Neuron (in vitro differentiated cells): ENCODE results near the gene SMYD4.

Experiments
- H2AFZ ChIP-seq: one replicate; pipeline ENCODE4 v1.6.1; 2013; ENCODE audit warnings: low read depth, mild to moderate bottlenecking, inconsistent platforms, low read length, moderate library complexity
- H3K27me3 ChIP-seq: one replicate; pipeline ENCODE4 v1.6.1; 2013; ENCODE audit warnings: low read length; ENCODE audit not compliant: insufficient read depth
- H3K36me3 ChIP-seq: one replicate; pipeline ENCODE4 v1.6.1; 2013; ENCODE audit warnings: low read length; ENCODE audit not compliant: insufficient read depth
- H3K4me1 ChIP-seq: one replicate; pipeline ENCODE4 v1.6.1; 2013; ENCODE audit warnings: low read length; ENCODE audit not compliant: insufficient read depth
- H3K4me3 ChIP-seq: 2 replicates; pipeline ENCODE4 v1.5.1; 2013; ENCODE audit warnings: mild to moderate bottlenecking, low read length, moderate library complexity
- H3K9me3 ChIP-seq: one replicate; pipeline ENCODE4 v1.6.1; 2013; ENCODE audit warnings: low read length

Gene SMYD4, protein sequence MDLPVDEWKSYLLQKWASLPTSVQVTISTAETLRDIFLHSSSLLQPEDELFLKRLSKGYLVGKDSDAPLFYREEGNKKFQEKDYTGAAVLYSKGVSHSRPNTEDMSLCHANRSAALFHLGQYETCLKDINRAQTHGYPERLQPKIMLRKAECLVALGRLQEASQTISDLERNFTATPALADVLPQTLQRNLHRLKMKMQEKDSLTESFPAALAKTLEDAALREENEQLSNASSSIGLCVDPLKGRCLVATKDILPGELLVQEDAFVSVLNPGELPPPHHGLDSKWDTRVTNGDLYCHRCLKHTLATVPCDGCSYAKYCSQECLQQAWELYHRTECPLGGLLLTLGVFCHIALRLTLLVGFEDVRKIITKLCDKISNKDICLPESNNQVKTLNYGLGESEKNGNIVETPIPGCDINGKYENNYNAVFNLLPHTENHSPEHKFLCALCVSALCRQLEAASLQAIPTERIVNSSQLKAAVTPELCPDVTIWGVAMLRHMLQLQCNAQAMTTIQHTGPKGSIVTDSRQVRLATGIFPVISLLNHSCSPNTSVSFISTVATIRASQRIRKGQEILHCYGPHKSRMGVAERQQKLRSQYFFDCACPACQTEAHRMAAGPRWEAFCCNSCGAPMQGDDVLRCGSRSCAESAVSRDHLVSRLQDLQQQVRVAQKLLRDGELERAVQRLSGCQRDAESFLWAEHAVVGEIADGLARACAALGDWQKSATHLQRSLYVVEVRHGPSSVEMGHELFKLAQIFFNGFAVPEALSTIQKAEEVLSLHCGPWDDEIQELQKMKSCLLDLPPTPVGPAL

DNA sequence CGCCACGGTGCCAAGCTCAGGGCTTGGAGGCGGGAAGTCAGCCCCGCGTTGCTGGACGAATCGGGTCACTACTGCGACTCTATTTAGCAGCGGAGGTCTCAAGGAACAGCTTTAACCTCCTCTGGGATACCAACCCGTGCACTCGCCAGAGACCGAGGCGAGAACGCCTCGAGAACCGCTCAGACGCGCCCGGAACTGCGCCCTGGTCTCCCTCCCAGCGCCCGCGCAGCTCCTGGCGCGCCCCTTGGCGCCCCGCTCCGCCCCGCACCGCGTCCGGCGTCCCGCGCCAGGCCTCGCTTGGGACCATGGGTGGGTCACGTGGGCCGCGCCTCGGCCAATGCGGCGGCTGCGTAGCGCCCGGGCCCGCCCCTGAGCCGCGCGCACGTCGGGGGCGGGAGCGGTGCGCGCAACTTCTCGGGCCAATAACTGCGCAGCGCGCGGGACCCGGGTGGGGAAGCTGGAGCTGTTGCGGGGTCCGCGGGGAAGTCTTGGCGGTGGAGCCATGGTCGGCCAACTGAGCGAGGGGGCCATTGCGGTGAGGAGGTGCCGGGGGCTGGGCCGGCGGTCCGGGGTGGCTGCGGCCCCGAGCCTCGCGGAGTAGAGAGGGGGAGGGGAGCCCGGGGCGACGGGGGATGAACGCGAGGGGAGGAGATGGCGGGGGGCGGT is at the start of gene SMYD4, which contains the start of gene RPA1:
TSS of gene SMYD4 (minus strand) at position 311 of the 666 bp plus-strand sequence. CDS start 1,908 bp downstream, outside the sequence.
TSS of gene RPA1 (plus strand) at position 414 of the 666 bp plus-strand sequence. CDS start at position 503, 89 bp downstream.
- peaks cover 28% of the 10 kb centered on the region for H3K36me3 ChIP-seq
- no peaks in the 10 kb centered on the region for H3K27me3 ChIP-seq
- H3K9me3 ChIP-seq = no peaks in the 10 kb centered on the region
- peak within 1 kb of the TSS; percentile 92 for H3K4me3 ChIP-seq
- H3K4me1 ChIP-seq = peaks cover 7% of the 10 kb centered on the region
- H2AFZ ChIP-seq = peak within 1 kb of the TSS; percentile 95

DNA sequence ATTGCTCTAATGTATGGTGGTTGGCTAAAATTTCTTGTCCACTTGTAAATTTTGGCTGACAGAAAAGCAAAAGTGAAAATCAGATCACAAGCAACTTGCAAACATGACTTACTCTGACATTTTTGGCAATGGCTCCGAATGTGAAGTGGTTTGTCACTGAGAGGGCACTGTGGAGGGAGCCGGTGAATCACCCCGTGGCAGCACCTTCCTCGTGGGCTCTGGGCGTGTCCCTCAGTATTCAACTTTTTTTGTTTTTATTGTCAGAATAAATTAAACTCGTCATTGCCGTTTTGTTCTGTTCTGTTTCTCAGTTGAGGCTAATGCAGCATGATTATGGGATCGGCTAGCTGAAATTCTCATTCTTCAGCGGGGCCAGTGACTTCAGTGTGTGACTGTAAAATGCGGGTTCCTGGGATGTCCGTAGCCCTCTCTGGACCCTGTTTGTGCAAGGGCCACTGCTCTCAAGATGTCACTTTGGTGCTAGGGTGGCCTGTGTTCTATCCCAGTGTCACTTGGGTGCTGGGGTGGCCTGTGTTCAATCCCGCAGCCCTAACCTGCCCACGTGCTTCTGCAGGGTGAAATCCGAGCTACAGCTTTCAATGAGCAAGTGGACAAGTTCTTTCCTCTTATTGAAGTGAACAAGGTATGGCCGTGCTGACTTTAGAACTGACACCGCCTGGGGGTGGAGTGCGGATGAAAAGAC is 48.9 kb upstream of the SMYD4 start:
- Histone ChIP-seq H3K27me3 (no peaks in the 10 kb centered on the region), H2AFZ (no peak overlapping the region), H3K36me3 (peaks cover 77% of the 10 kb centered on the region), H3K9me3 (peaks cover under 1% of the 10 kb centered on the region), H3K4me1 (peaks cover 15% of the 10 kb centered on the region), H3K4me3 (no peak overlapping the region)

DNA sequence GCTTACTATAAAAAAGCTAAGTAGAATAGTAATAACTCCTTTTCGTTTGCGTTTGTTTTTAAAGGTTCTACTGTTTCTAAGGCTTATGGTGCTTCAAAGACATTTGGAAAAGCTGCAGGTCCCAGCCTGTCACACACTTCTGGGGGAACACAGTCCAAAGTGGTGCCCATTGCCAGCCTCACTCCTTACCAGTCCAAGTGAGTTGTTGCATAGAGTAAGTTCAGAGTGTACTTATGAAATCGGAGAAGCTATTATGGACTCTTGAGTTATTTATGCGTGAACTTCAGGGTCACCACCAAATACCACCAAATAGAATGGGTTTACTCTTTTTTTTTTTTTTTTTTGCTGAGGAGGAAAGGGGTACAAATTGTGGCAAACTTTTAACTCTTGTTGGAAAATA is 45.9 kb upstream of the SMYD4 start:
- H2AFZ ChIP-seq = no peak overlapping the region
- no peak overlapping the region for H3K4me3 ChIP-seq
- no peaks in the 10 kb centered on the region for H3K27me3 ChIP-seq
- H3K4me1 ChIP-seq = peaks cover 6% of the 10 kb centered on the region
- H3K9me3 ChIP-seq = no peaks in the 10 kb centered on the region
- peaks cover 74% of the 10 kb centered on the region for H3K36me3 ChIP-seq

DNA sequence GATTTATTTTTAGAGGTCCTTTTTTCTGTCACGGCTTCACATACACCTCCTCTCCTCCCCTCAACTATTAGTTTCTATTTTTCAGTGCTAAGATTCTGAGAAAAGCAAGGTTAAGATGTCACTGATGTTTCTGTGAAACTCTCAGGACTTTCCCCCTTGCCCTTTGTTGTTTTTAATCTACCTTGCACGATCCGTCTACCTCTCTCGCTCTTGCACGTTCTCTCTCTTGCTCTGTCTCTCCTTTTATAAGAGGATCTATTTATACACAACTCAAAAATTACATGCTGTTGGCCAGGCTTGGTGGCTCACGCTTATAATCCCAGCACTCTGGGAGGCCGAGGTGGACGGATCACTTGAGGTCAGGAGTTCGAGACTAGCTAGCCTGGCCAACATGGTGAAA is 43.7 kb upstream of the SMYD4 start:
- Histone ChIP-seq H3K4me3 (no peak overlapping the region), H3K4me1 (no peaks in the 10 kb centered on the region), H3K36me3 (peaks cover 65% of the 10 kb centered on the region), H3K27me3 (no peaks in the 10 kb centered on the region), H3K9me3 (no peaks in the 10 kb centered on the region), H2AFZ (no peak overlapping the region)

DNA sequence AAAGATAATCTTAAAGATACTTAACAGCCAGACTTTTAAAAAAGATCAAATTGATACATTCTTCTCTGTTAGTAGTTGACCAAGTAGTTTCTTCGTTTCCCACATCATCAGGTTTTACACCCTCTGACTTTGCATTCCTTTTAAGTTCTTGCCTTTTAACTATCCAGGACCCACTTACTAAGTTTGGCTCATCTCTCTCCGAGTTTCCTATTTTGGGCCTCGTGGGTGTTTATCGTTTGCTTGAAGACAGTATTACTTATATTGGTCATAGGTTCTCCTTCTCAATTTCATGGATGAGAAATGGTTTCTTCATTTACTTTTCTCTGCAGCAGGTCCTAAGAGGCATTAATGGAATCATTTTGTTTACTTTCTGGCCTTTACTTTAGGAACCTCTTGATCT is 43.3 kb upstream of the SMYD4 start:
- Histone ChIP-seq H3K36me3 (peaks cover 63% of the 10 kb centered on the region), H3K9me3 (no peaks in the 10 kb centered on the region), H3K27me3 (no peaks in the 10 kb centered on the region), H3K4me1 (no peaks in the 10 kb centered on the region), H2AFZ (no peak overlapping the region), H3K4me3 (no peak overlapping the region)

DNA sequence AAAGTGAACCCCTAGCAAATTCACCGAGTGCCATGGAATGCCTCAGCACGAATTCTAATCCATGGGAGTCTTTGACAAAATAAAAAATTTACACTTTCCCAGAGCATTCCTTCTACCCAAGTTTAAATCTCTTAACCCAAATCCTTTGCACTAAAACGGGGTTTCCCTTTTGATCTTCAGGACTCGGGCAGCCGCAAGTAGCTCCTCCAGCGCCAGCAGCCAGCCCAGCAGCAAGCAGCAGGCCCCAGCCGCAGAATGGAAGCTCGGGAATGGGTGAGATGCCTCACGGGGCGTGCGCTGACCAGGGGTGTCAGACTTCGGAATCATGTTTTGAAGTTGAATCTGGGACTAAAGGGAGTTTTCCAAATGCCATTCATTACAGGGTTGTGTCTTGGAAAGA is 42.6 kb upstream of the SMYD4 start:
- Histone ChIP-seq H3K4me3 (no peak overlapping the region), H3K36me3 (peaks cover 58% of the 10 kb centered on the region), H3K9me3 (no peaks in the 10 kb centered on the region), H3K27me3 (no peaks in the 10 kb centered on the region), H2AFZ (no peak overlapping the region), H3K4me1 (no peaks in the 10 kb centered on the region)

DNA sequence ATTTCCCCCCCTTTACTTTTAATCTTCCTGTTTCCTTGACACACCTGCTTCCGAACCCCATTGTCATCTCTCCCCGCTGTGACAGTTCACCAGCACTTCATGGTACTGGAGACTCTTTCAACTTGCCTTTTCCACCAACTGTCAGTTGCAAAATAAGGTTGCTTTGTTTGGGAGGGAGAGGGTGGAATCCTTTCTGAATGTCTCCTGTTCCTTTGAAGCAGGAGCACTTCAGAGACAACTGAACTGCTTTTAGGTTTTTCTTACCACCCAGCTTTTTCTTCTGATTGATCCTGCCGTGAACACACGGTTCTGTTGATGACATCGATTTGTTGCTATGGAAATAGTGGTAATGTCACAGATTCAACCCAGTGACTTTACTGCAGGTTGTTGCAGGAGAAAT is 42.1 kb upstream of the SMYD4 start:
- H2AFZ ChIP-seq = no peak overlapping the region
- H3K36me3 ChIP-seq = peaks cover 53% of the 10 kb centered on the region
- no peaks in the 10 kb centered on the region for H3K27me3 ChIP-seq
- H3K4me1 ChIP-seq = no peaks in the 10 kb centered on the region
- no peaks in the 10 kb centered on the region for H3K9me3 ChIP-seq
- H3K4me3 ChIP-seq = no peak overlapping the region

DNA sequence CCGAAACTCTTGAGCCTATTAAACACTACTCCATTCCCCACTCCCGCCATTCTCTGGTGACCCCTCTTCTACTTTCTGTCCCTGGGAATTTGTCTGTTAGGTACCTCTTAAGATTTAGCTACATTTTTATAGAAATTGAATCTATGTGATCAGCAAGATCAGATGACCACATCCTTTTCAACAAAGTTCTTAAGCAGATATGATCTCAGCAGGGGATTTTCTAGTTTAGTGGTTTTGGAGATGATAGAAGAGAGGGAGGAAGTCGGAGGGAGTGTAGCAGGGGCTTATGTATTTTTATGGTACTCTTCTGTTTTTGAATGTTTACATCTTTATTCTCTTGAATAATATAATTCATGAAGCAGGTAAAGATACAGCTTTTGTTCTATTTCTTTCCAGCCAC is 40.9 kb upstream of the SMYD4 start:
- H3K27me3 ChIP-seq = no peaks in the 10 kb centered on the region
- peaks cover 45% of the 10 kb centered on the region for H3K36me3 ChIP-seq
- no peaks in the 10 kb centered on the region for H3K9me3 ChIP-seq
- H2AFZ ChIP-seq = no peak overlapping the region
- H3K4me1 ChIP-seq = no peaks in the 10 kb centered on the region
- no peak overlapping the region for H3K4me3 ChIP-seq

DNA sequence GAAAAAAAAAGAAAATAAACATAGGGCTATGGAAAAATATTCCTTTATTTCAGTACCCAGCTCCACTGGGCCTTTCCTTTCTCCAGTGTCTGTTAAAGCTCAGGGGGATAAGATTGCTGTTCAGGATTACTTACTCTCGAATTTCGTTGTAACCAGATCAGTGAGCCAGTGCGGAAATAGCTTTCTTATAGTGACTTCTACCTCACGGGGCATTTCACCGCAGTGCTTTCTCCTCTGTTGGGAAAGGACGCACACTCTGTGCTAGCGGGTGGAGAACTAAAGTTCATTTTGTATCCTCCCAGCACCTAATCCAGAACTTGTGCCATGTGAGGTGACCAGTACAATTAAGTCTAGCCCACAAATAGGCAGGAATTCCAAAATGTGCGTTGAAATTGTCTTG is 38.4 kb upstream of the SMYD4 start:
- Histone ChIP-seq H2AFZ (no peak overlapping the region), H3K4me3 (no peak overlapping the region), H3K4me1 (no peaks in the 10 kb centered on the region), H3K9me3 (no peaks in the 10 kb centered on the region), H3K36me3 (peaks cover 34% of the 10 kb centered on the region), H3K27me3 (no peaks in the 10 kb centered on the region)

DNA sequence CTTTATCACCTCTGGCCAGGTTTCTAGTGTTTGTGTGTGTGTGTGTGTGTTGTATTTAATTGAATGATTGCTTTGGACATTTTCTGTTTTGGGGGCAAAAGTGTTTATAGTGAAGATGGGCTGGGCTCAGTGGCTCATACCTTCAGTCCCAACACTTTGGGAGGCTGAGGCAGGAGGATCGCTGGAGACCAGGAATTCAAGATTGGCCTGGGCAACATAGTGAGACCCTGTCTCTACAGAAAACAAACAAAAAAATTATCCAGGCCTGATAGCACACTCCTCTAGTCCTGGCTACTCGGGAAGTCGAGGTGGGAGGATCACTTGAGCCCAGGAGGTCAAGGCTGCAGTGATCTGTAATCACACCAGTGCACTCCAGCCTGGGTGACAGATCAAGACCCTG is 37.6 kb upstream of the SMYD4 start:
- Histone ChIP-seq H3K4me1 (no peaks in the 10 kb centered on the region), H3K27me3 (no peaks in the 10 kb centered on the region), H3K36me3 (peaks cover 30% of the 10 kb centered on the region), H3K9me3 (no peaks in the 10 kb centered on the region), H3K4me3 (no peak overlapping the region), H2AFZ (no peak overlapping the region)

DNA sequence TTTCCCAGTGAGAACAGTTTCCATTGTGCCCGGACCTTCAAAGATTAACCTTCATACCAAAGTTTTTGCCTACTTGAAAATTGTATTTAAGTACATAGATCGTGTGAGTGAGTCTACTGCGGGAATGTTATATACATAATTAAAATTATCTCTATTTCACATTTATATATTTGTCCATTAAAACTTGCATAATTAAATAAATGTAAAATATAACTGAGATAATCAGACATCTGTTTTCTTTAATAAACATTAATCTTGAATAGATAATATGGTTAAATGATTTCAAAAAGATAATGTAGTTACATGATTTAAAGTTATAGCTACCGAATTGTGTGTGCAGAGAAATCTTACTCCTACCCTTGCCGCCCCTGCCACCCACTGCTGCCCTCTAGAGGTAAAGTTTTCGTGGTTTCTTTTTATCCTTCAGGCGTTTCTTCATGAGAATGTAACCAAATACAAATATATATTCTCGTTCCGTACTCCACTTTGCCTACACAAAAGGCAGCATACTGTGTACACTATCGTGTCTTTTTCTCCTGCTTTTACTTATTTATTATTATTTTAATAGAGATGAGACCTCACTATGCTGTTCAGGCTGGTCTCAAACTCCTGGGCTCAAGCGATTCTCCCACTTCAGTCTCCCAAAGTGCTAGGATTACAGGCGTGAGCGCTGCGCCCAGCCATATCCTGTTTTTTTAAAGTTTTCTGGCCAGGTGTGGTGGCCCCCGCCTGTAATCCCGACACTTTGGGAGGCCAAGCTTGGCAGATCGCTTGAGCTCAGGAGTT is 35.7 kb upstream of the SMYD4 start:
- H2AFZ ChIP-seq = no peak overlapping the region
- H3K36me3 ChIP-seq = peaks cover 25% of the 10 kb centered on the region
- H3K4me1 ChIP-seq = no peaks in the 10 kb centered on the region
- H3K27me3 ChIP-seq = no peaks in the 10 kb centered on the region
- no peaks in the 10 kb centered on the region for H3K9me3 ChIP-seq
- H3K4me3 ChIP-seq = no peak overlapping the region

DNA sequence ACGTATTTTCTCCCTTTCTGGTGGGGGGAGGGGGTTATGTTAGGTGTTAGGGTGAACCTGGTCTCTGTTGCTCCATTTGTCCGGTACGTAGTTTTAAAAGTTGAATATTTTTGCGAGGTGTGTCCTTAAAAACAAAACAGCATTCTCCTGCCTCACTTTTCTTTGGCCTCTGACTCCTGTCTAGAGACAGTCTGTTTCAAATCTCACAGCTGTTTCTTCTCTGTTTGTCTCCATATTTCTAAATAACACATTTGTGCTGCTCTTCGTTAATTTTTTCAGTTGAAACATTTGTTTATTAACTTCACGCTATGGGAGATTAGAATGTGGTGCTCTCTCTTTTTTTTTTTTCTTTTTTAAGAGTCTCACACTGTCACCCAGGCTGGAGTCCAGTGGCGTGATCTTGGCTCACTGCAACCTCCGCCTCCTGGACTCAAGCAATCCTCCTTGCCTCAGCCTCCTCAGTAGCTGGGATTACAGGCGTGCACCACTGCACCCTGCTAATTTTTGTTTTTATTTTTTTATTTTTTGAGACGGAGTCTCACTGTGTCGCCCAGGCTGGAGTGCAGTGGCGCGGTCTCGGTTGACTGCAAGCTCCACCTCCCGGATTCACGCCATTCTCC is 31.8 kb upstream of the SMYD4 start:
- no peak overlapping the region for H3K4me3 ChIP-seq
- H3K9me3 ChIP-seq = no peaks in the 10 kb centered on the region
- no peaks in the 10 kb centered on the region for H3K27me3 ChIP-seq
- H3K36me3 ChIP-seq = peaks cover 22% of the 10 kb centered on the region
- H2AFZ ChIP-seq = no peak overlapping the region
- no peaks in the 10 kb centered on the region for H3K4me1 ChIP-seq
